WI38 (cell line): ENCODE measurements around the gene LPAR3.

ENCODE experiments used
- H3K4me3 ChIP-seq: 2 replicates; pipeline ENCODE4 v1.5.1; 2011; ENCODE audit warnings: low read depth, mild to moderate bottlenecking, control low read depth, low read length
- CTCF ChIP-seq: IDR thresholded peaks from 2 replicates; pipeline ENCODE4 v1.5.1; 2012; ENCODE audit warnings: low read depth, mild to moderate bottlenecking, control low read depth, low read length

LPAR3 gene

GRCh38 chr1:84870591-84870990 is 22.4 kb downstream of the LPAR3 start:
- H3K4me3 ChIP-seq = no peak overlapping the region
- TF ChIP-seq CTCF = no peak

- TF ChIP-seq CTCF = no peak
- H3K4me3 ChIP-seq = no peak overlapping the region
These were observed 23.3 kb downstream of the LPAR3 start for GRCh38 chr1:84869720-84870119.

- no peak overlapping the region for H3K4me3 ChIP-seq
- TF ChIP-seq CTCF = no peak
These were observed 30.2 kb downstream of the LPAR3 start for GRCh38 chr1:84862810-84863251.

- no peak overlapping the region for H3K4me3 ChIP-seq
- TF ChIP-seq CTCF = no peak
These were observed 30.9 kb downstream of the LPAR3 start for GRCh38 chr1:84861988-84862644.

- no peak for TF ChIP-seq CTCF
These were observed 31.5 kb downstream of the LPAR3 start for GRCh38 chr1:84861516-84861915.

GRCh38 chr1:84859866-84860265 is 33.1 kb downstream of the LPAR3 start:
- TF ChIP-seq CTCF = no peak
- no peak overlapping the region for H3K4me3 ChIP-seq

More at GRCh38 chr1:84861516-84861915, 31.5 kb downstream of the LPAR3 start:
- H3K4me3 ChIP-seq = no peak overlapping the region

GRCh38 chr1:84857906-84858305 is 35.1 kb downstream of the LPAR3 start:
- no peak overlapping the region for H3K4me3 ChIP-seq
- TF ChIP-seq CTCF = no peak
